Keratinocyte (primary cell): ENCODE measurements around the gene EXOC3L1. TPM values are rescaled to one million over a fixed set of nuclear protein-coding genes. Genes with fewer than 3 reads are reported as not detected.
A peak's percentile ranks its signal among the peaks of the same experiment; 100 is the strongest.

Experiments
- DNase-seq: peaks from one replicate; pipeline ENCODE4 v3.0.0-alpha.2; 2011; ENCODE audit warnings: low read depth, missing footprints, low spot score
- FAIRE-seq: peaks from 2 replicates; lab custom pipeline; 2011; peaks lifted over from hg19 to GRCh38; lab: Jason Lieb, UNC
- H2AFZ ChIP-seq: 2 replicates; pipeline ENCODE4 v1.6.0; 2012; ENCODE audit warnings: low read length, control low read depth, inconsistent platforms; ENCODE audit not compliant: control insufficient read depth
- H3K27ac ChIP-seq: 2 replicates; pipeline ENCODE4 v1.5.1; 2011; ENCODE audit warnings: low read length; ENCODE audit not compliant: control insufficient read depth, insufficient read depth
- H3K27me3 ChIP-seq: 3 replicates; pipeline ENCODE4 v1.6.0; 2011; ENCODE audit warnings: low read length; ENCODE audit not compliant: control insufficient read depth, insufficient read depth; ENCODE audit errors: extremely low read depth
- H3K36me3 ChIP-seq, 2 experiments: 2 replicates in 1 of 2; 3 replicates in 1 of 2; pipeline ENCODE4 v1.5.1; 2011; ENCODE audit warnings: low read length in 2 of 2, mild to moderate bottlenecking in 1 of 2; ENCODE audit not compliant: control insufficient read depth in 2 of 2, insufficient read depth in 2 of 2; ENCODE audit errors: extremely low read depth in 1 of 2
- H3K4me1 ChIP-seq: 3 replicates; pipeline ENCODE4 v1.5.1; 2011; ENCODE audit warnings: low read length; ENCODE audit not compliant: control insufficient read depth, insufficient read depth; ENCODE audit errors: extremely low read depth
- H3K4me2 ChIP-seq: 3 replicates; pipeline ENCODE4 v1.6.0; 2011; ENCODE audit warnings: low read depth, low read length; ENCODE audit not compliant: control insufficient read depth, insufficient read depth; ENCODE audit errors: extremely low read depth
- H3K4me3 ChIP-seq, 3 experiments: fragments of 200-600 bp in 1 of 3; sonication (generic) in 1 of 3; 2 replicates in 2 of 3; 3 replicates in 1 of 3; pipeline ENCODE4 v1.5.1; 2011 to 2016; ENCODE audit warnings: low read length in 3 of 3, mild to moderate bottlenecking in 3 of 3, control low read depth in 2 of 3, inconsistent platforms in 1 of 3, low read depth in 1 of 3, mixed read lengths in 1 of 3, mixed run types in 1 of 3, moderate library complexity in 1 of 3; ENCODE audit not compliant: control insufficient read depth in 2 of 3, insufficient read depth in 2 of 3; ENCODE audit errors: extremely low read depth in 1 of 3
- H3K79me2 ChIP-seq: 2 replicates; pipeline ENCODE4 v1.6.0; 2012; ENCODE audit warnings: low read length; ENCODE audit not compliant: control insufficient read depth, insufficient read depth
- H3K9ac ChIP-seq: 3 replicates; pipeline ENCODE4 v1.6.0; 2011; ENCODE audit warnings: low read length; ENCODE audit not compliant: control insufficient read depth, insufficient read depth; ENCODE audit errors: extremely low read depth
- H3K9me1 ChIP-seq: 3 replicates; pipeline ENCODE4 v1.6.0; 2011; ENCODE audit warnings: low read length; ENCODE audit not compliant: control insufficient read depth, insufficient read depth; ENCODE audit errors: extremely low read depth
- H3K9me3 ChIP-seq: 2 replicates; pipeline ENCODE4 v1.5.1; 2012; ENCODE audit warnings: low read depth, low read length; ENCODE audit not compliant: control insufficient read depth
- H4K20me1 ChIP-seq: 3 replicates; pipeline ENCODE4 v1.6.0; 2011; ENCODE audit warnings: low read length; ENCODE audit not compliant: control insufficient read depth, insufficient read depth; ENCODE audit errors: extremely low read depth
- EZH2 ChIP-seq: IDR thresholded peaks from one replicate; pipeline ENCODE4 v1.6.1; 2012; ENCODE audit warnings: inconsistent platforms, mild to moderate bottlenecking, low read length, moderate library complexity
- dilution Hi-C: fragments of 300-500 bp; cut with MboI; formaldehyde crosslinking; loops from one replicate; pipeline ENCODE4 v1.7.0; 2020; ENCODE audit warnings: low sequenced_read_pairs; ENCODE audit not compliant: extremely low pct_ligation_motif_present
- polyA plus RNA-seq, 5 experiments: library from polyadenylated mRNA; depleted of rRNA in 3 of 5; stranded (reverse) in 3 of 5; stranded (forward) in 1 of 5; unstranded in 1 of 5; fragments of >200 nt; gene quantifications; 1 replicate in 1 of 5; 2 replicates in 3 of 5; 3 replicates in 1 of 5; pipeline versions ENCODE4 v1.2.1 to v1.2.3, GENCODE V29; 2011 to 2012; ENCODE audit warnings: missing spikeins in 2 of 5, low read depth in 1 of 5, low replicate concordance in 1 of 5
- TF ChIP-seq, protein P1 (sequence below), 3 experiments: IDR thresholded peaks in 1 of 3; conservative IDR thresholded peaks in 1 of 3; optimal IDR thresholded peaks in 1 of 3; 2 replicates in 2 of 3; 3 replicates in 1 of 3; pipeline versions ENCODE3 to v1.5.1; 2011; ENCODE audit warnings: low read length in 3 of 3, mild to moderate bottlenecking in 3 of 3, moderate library complexity in 2 of 3, control low read depth in 1 of 3, inconsistent platforms in 1 of 3; ENCODE audit not compliant: insufficient read depth in 2 of 3; ENCODE audit errors: extremely low read depth in 1 of 3

The EXOC3L1 gene
- polyA plus RNA-seq, 1 donor (not counting 4 experiments of a cell fraction or from before 2014, with no cell fraction given) = not detected

DNA sequence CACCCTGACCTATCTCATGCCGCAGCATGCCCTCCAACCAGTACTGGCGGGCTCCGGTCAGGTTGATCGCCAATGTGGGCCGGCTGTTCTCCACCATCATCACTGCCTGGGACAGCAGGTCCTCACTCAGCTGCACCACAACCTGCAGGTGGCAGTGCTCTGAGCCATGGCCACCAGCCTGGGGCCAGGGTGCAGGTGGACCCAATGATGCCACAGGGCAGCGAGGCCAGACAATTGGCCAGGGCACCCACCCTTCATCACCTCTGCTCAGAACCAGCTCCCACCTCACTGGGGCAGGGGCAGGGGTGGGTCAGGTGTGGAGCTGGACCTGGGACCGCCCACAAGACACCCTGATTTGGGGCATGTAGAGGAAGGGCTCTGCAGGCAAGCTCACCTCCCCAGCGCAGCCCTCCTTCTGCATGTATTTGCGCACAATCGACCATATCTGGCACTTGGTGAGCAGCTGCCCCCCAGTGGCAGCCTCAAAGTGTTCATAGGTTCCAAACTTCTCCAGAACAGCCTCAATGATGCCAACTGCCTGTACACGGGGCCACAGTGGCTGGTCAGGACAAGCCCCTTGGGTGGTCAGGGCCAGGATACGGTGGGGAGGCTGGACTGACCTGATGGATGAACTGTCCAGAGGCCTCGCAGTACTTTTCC, 10.4 kb downstream of the EXOC3L1 start:
- FAIRE-seq (no peak), DNase-seq (no peak)
- H3K27ac ChIP-seq = no peak overlapping the region
- no peaks in the 10 kb centered on the region for H4K20me1 ChIP-seq
- peaks cover 0 to 3% of the 10 kb centered on the region in 2 experiments for H3K36me3 ChIP-seq
- H3K27me3 ChIP-seq = no peaks in the 10 kb centered on the region
- H3K4me1 ChIP-seq = peaks cover 44% of the 10 kb centered on the region
- H3K9ac ChIP-seq = no peak overlapping the region
- H3K4me2 ChIP-seq = peak overlapping the region; percentile 1
- no peak for TF ChIP-seq EZH2
- TF ChIP-seq, protein P1, sequence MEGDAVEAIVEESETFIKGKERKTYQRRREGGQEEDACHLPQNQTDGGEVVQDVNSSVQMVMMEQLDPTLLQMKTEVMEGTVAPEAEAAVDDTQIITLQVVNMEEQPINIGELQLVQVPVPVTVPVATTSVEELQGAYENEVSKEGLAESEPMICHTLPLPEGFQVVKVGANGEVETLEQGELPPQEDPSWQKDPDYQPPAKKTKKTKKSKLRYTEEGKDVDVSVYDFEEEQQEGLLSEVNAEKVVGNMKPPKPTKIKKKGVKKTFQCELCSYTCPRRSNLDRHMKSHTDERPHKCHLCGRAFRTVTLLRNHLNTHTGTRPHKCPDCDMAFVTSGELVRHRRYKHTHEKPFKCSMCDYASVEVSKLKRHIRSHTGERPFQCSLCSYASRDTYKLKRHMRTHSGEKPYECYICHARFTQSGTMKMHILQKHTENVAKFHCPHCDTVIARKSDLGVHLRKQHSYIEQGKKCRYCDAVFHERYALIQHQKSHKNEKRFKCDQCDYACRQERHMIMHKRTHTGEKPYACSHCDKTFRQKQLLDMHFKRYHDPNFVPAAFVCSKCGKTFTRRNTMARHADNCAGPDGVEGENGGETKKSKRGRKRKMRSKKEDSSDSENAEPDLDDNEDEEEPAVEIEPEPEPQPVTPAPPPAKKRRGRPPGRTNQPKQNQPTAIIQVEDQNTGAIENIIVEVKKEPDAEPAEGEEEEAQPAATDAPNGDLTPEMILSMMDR (optimal IDR thresholded peaks at IDR 0.05 in 1 of 3, IDR thresholded peaks at IDR 0.05 in 1 of 3, conservative IDR thresholded peaks at IDR 0.05 in 1 of 3; ENCODE audit: extremely low read depth in 1 of 3, insufficient read depth in 2 of 3, low read length in 3 of 3) = peak; percentile 26 to 61 (median 31)
- peaks cover 7% of the 10 kb centered on the region for H3K79me2 ChIP-seq
- no peak overlapping the region for H3K4me3 ChIP-seq
- dilution Hi-C loops = no loop called here
- no peak overlapping the region for H2AFZ ChIP-seq
- no peaks in the 10 kb centered on the region for H3K9me3 ChIP-seq
- H3K9me1 ChIP-seq = no peaks in the 10 kb centered on the region

DNA sequence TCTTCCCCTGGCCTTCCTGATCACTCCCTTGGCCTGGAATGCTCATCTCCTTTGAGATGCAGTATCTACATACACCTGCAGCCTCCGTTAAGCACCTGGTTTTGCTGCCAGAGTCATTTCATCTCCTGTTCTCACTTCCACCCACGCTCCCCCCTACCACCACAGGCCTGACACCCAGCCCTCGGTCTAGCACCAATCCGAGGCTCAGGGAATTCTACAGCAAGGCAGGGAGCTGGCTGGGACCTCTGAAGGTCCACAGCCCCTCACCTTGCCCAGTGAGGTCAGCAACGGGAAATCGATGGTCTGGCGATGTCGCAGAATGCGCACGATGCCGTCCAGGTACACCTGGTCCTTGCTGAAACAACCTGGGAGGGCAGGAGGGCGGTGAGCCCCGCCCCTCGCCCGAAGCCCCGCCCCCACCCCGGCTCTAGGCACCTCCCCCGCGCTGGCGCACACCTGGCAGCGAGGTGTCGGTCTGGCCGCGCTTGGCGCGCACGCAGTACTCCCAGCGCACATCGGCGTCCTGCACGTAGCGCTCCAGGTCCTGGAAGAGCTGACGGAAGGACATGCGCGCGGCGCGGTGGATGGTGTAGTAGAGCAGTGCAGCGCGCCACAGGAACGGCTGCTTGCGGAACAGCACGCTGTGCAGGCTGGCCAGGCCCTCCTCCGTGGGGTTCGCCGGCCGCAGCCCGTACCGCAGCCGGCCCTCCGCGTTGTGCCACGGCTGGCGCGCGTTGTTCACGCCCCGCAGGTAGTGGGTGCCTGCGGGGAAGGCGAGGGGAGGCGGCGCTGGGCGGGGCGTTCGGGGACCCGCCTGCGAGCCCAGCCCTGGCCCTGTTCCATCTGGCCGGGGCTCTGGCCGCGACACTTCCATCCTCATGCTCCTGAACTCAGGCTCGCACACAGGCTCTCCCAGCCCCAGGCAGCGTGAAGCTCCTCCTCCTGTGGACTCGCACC, 11.9 kb downstream of the EXOC3L1 start:
- H3K4me3 ChIP-seq = peak overlapping the region; percentile 35 to 48 (median 48)
- H3K9ac ChIP-seq = peak overlapping the region; percentile 44
- FAIRE-seq (peak; percentile 17), DNase-seq (no peak)
- H3K4me2 ChIP-seq = peak overlapping the region; percentile 75
- no peaks in the 10 kb centered on the region for H3K27me3 ChIP-seq
- H3K27ac ChIP-seq = no peak overlapping the region
- dilution Hi-C loops = no loop called here
- H3K9me3 ChIP-seq = no peaks in the 10 kb centered on the region
- no peaks in the 10 kb centered on the region for H3K9me1 ChIP-seq
- peak overlapping the region; percentile 58 for H2AFZ ChIP-seq
- H3K79me2 ChIP-seq = peaks cover 6% of the 10 kb centered on the region
- no peaks in the 10 kb centered on the region for H4K20me1 ChIP-seq
- peaks cover 57% of the 10 kb centered on the region for H3K4me1 ChIP-seq
- H3K36me3 ChIP-seq = peaks cover 0 to 3% of the 10 kb centered on the region in 2 experiments
- TF ChIP-seq, protein P1 (optimal IDR thresholded peaks at IDR 0.05 in 1 of 3, IDR thresholded peaks at IDR 0.05 in 1 of 3, conservative IDR thresholded peaks at IDR 0.05 in 1 of 3; ENCODE audit: extremely low read depth in 1 of 3, insufficient read depth in 2 of 3, low read length in 3 of 3) = peak in 2 of 3 experiments; percentile 8 to 19
- no peak for TF ChIP-seq EZH2
